WTC11 (cell line): ENCODE measurements around the gene SERPINB6. TPM values are rescaled to one million over a fixed set of nuclear protein-coding genes. Genes with fewer than 3 reads are reported as not detected.

Experiments used
- ATAC-seq: fragments of 200-7000 bp; cut with Tn5 transposase; 2 replicates; pipeline ENCODE4 v1.10.0; 2021; ENCODE audit warnings: mild to moderate bottlenecking, moderate library complexity
- CTCF ChIA-PET: fragments of 300-600 bp; sonication (Branson Sonifier 250); formaldehyde crosslinking; loops from one replicate; lab custom pipeline; 2021; ENCODE audit warnings: antibody characterized with exemption; lab: Charles Lee
- POLR2A ChIA-PET: fragments of 350-600 bp; sonication (Branson Sonifier 250); formaldehyde crosslinking; loops from one replicate; lab custom pipeline; 2021; ENCODE audit warnings: antibody characterized with exemption; lab: Charles Lee
- DNase-seq: peaks from one replicate; pipeline ENCODE4 v3.0.0; 2021; ENCODE audit warnings: low spot score
- H3K27ac Mint-ChIP-seq: 2 replicates; pipeline ENCODE4 v1.8.0; 2021; ENCODE audit warnings: mixed read lengths
- H3K27me3 Mint-ChIP-seq: 2 replicates; pipeline ENCODE4 v1.8.0; 2021; ENCODE audit warnings: low read depth, mild to moderate bottlenecking, moderate library complexity, mixed read lengths
- H3K36me3 Mint-ChIP-seq: 2 replicates; pipeline ENCODE4 v1.8.0; 2021; ENCODE audit warnings: mixed read lengths
- H3K4me1 Mint-ChIP-seq: 2 replicates; pipeline ENCODE4 v1.8.0; 2022; ENCODE audit warnings: mixed read lengths
- H3K4me3 Mint-ChIP-seq: 2 replicates; pipeline ENCODE4 v1.8.0; 2021; ENCODE audit warnings: mild to moderate bottlenecking, moderate library complexity, mixed read lengths
- H3K9me3 Mint-ChIP-seq: 2 replicates; pipeline ENCODE4 v1.8.0; 2021; ENCODE audit warnings: mixed read lengths
- ESRRA ChIP-seq: sonication (generic); formaldehyde crosslinking; IDR thresholded peaks from 2 replicates; pipeline ENCODE4 v1.8.1; 2022; ENCODE audit warnings: mild to moderate bottlenecking, missing genetic modification reagents, borderline replicate concordance
- ETV6 ChIP-seq: sonication (generic); formaldehyde crosslinking; IDR thresholded peaks from 2 replicates; pipeline ENCODE4 v1.8.1; 2022; ENCODE audit warnings: mild to moderate bottlenecking, missing genetic modification reagents
- FOXK1 ChIP-seq: sonication (generic); formaldehyde crosslinking; IDR thresholded peaks from 2 replicates; pipeline ENCODE4 v1.8.0; 2022; ENCODE audit warnings: mild to moderate bottlenecking, moderate library complexity, missing genetic modification reagents
- FOXP4 ChIP-seq: sonication (generic); formaldehyde crosslinking; IDR thresholded peaks from 2 replicates; pipeline ENCODE4 v1.8.0; 2022; ENCODE audit warnings: mild to moderate bottlenecking, missing genetic modification reagents
- GABPB1 ChIP-seq: sonication (generic); formaldehyde crosslinking; IDR thresholded peaks from 2 replicates; pipeline ENCODE4 v1.8.1; 2023; ENCODE audit warnings: mild to moderate bottlenecking, missing genetic modification reagents
- GTF2I ChIP-seq: fragments of 250-450 bp; sonication (Bioruptor Pico); conservative IDR thresholded peaks from 2 replicates; pipeline ENCODE4 v1.4.0; 2021; ENCODE audit warnings: mild to moderate bottlenecking
- NFATC4 ChIP-seq: fragments of 250-450 bp; sonication (Bioruptor Pico); IDR thresholded peaks from 2 replicates; pipeline ENCODE4 v1.9.0; 2021; ENCODE audit warnings: mild to moderate bottlenecking
- NR1H2 ChIP-seq: sonication (generic); formaldehyde crosslinking; IDR thresholded peaks from 2 replicates; pipeline ENCODE4 v1.9.0; 2021; ENCODE audit warnings: mild to moderate bottlenecking, moderate library complexity, missing genetic modification reagents
- NR3C1 ChIP-seq: sonication (generic); formaldehyde crosslinking; conservative IDR thresholded peaks from 2 replicates; pipeline ENCODE4 v1.8.1; 2023; ENCODE audit warnings: low read depth, mild to moderate bottlenecking, missing genetic modification reagents
- PREB ChIP-seq: sonication (generic); formaldehyde crosslinking; IDR thresholded peaks from 2 replicates; pipeline ENCODE4 v1.8.1; 2022; ENCODE audit warnings: mild to moderate bottlenecking, missing genetic modification reagents, moderate library complexity, borderline replicate concordance
- SOX15 ChIP-seq: fragments of 250-450 bp; sonication (Bioruptor Pico); IDR thresholded peaks from 2 replicates; pipeline ENCODE4 v1.9.0; 2021; ENCODE audit warnings: mild to moderate bottlenecking
- TCF7 ChIP-seq: sonication (generic); formaldehyde crosslinking; IDR thresholded peaks from 2 replicates; pipeline ENCODE4 v1.8.0; 2022; ENCODE audit warnings: mild to moderate bottlenecking, low read depth, missing genetic modification reagents, moderate library complexity
- ZNF121 ChIP-seq: sonication (generic); formaldehyde crosslinking; IDR thresholded peaks from 2 replicates; pipeline ENCODE4 v1.8.0; 2023; ENCODE audit warnings: missing genetic modification reagents
- ZNF396 ChIP-seq: fragments of 250-450 bp; sonication (Bioruptor Pico); IDR thresholded peaks from 2 replicates; pipeline ENCODE4 v1.8.0; 2021; ENCODE audit warnings: mild to moderate bottlenecking, moderate library complexity, borderline replicate concordance
- ZNF416 ChIP-seq: fragments of 250-450 bp; sonication (Bioruptor Pico); IDR thresholded peaks from 2 replicates; pipeline ENCODE4 v1.9.0; 2021; ENCODE audit warnings: mild to moderate bottlenecking, inconsistent platforms
- total RNA-seq: library from RNA; stranded (reverse); gene quantifications from 3 replicates; pipeline ENCODE4 v1.2.3, GENCODE V29; 2021
- TF ChIP-seq, protein P1 (sequence below): fragments of 250-450 bp; sonication (Bioruptor Pico); IDR thresholded peaks from 2 replicates; pipeline ENCODE4 v1.9.0; 2021; ENCODE audit warnings: moderate library complexity, mild to moderate bottlenecking, inconsistent platforms, borderline replicate concordance
- TF ChIP-seq, protein P2 (sequence below): fragments of 250-450 bp; sonication (Bioruptor Pico); IDR thresholded peaks from 2 replicates; pipeline ENCODE4 v1.9.0; 2021; ENCODE audit warnings: mild to moderate bottlenecking
- TF ChIP-seq, protein P3 (sequence below): sonication (generic); formaldehyde crosslinking; IDR thresholded peaks from 2 replicates; pipeline ENCODE4 v1.8.1; 2022; ENCODE audit warnings: mild to moderate bottlenecking, moderate library complexity, missing genetic modification reagents
- TF ChIP-seq, protein P4 (sequence below): sonication (generic); formaldehyde crosslinking; IDR thresholded peaks from 2 replicates; pipeline ENCODE4 v1.8.0; 2023; ENCODE audit warnings: missing genetic modification reagents, mild to moderate bottlenecking, borderline replicate concordance
- TF ChIP-seq, protein P5 (sequence below): fragments of 250-450 bp; sonication (Bioruptor Pico); IDR thresholded peaks from 2 replicates; pipeline ENCODE4 v2.1.2; 2022; ENCODE audit warnings: mild to moderate bottlenecking, moderate library complexity

Gene SERPINB6
- total RNA-seq, 1 experiment from 2014 or later, result 28.0 TPM

DNA sequence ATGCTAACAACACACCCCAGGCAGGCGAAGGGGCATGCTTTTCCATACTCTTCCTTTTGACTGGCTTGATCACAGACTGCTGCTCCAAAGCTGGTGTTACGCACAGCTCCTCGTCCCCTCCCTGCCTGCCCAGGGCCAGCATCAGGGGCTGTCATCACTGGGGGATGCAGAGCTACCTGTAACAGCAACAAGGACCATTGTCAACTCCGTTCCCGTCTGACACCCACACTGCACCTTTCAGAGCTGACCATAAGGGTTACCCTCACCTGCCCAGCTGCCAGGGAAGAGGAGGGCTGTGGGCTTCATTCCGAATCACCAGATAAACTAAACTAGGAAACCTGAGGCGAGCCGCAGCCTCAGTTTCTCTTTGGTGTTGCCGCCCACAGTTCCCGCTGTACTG is 43.8 kb upstream of the SERPINB6 start (continued):
- TF ChIP-seq, protein P1, sequence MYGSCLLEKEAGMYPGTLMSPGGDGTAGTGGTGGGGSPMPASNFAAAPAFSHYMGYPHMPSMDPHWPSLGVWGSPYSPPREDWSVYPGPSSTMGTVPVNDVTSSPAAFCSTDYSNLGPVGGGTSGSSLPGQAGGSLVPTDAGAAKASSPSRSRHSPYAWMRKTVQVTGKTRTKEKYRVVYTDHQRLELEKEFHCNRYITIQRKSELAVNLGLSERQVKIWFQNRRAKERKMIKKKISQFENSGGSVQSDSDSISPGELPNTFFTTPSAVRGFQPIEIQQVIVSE (CRISPR knock-in tag), result no peak
- no peak for TF ChIP-seq ETV6
- TF ChIP-seq, protein P2, sequence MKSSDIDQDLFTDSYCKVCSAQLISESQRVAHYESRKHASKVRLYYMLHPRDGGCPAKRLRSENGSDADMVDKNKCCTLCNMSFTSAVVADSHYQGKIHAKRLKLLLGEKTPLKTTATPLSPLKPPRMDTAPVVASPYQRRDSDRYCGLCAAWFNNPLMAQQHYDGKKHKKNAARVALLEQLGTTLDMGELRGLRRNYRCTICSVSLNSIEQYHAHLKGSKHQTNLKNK (CRISPR knock-in tag), result no peak
- no peak for TF ChIP-seq TCF7 (CRISPR knock-in tag)
- no peak for TF ChIP-seq NR1H2 (CRISPR knock-in tag)
- no peak for TF ChIP-seq SOX15 (CRISPR knock-in tag)
- TF ChIP-seq, protein P3, sequence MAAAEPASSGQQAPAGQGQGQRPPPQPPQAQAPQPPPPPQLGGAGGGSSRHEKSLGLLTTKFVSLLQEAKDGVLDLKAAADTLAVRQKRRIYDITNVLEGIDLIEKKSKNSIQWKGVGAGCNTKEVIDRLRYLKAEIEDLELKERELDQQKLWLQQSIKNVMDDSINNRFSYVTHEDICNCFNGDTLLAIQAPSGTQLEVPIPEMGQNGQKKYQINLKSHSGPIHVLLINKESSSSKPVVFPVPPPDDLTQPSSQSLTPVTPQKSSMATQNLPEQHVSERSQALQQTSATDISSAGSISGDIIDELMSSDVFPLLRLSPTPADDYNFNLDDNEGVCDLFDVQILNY (CRISPR knock-in tag), result no peak
- TF ChIP-seq, protein P4, sequence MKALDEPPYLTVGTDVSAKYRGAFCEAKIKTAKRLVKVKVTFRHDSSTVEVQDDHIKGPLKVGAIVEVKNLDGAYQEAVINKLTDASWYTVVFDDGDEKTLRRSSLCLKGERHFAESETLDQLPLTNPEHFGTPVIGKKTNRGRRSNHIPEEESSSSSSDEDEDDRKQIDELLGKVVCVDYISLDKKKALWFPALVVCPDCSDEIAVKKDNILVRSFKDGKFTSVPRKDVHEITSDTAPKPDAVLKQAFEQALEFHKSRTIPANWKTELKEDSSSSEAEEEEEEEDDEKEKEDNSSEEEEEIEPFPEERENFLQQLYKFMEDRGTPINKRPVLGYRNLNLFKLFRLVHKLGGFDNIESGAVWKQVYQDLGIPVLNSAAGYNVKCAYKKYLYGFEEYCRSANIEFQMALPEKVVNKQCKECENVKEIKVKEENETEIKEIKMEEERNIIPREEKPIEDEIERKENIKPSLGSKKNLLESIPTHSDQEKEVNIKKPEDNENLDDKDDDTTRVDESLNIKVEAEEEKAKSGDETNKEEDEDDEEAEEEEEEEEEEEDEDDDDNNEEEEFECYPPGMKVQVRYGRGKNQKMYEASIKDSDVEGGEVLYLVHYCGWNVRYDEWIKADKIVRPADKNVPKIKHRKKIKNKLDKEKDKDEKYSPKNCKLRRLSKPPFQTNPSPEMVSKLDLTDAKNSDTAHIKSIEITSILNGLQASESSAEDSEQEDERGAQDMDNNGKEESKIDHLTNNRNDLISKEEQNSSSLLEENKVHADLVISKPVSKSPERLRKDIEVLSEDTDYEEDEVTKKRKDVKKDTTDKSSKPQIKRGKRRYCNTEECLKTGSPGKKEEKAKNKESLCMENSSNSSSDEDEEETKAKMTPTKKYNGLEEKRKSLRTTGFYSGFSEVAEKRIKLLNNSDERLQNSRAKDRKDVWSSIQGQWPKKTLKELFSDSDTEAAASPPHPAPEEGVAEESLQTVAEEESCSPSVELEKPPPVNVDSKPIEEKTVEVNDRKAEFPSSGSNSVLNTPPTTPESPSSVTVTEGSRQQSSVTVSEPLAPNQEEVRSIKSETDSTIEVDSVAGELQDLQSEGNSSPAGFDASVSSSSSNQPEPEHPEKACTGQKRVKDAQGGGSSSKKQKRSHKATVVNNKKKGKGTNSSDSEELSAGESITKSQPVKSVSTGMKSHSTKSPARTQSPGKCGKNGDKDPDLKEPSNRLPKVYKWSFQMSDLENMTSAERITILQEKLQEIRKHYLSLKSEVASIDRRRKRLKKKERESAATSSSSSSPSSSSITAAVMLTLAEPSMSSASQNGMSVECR (CRISPR knock-in tag), result no peak
- no peak for TF ChIP-seq NR3C1 (CRISPR knock-in tag)
- TF ChIP-seq ESRRA (CRISPR knock-in tag), result no peak
- TF ChIP-seq ZNF396 (CRISPR knock-in tag), result no peak
- no peak for TF ChIP-seq FOXK1 (CRISPR knock-in tag)
- no peak for TF ChIP-seq GABPB1 (CRISPR knock-in tag)

- no peak overlapping the region for H3K27ac Mint-ChIP-seq
- no peaks in the 10 kb centered on the region for H3K27me3 Mint-ChIP-seq
- CTCF ChIA-PET, result interaction anchor here (2.0 kb wide), 1 partner anchor 13 kb away, joined by 8 read pairs; no protein-coding TSS in a partner anchor
- no peak for TF ChIP-seq PREB
- no peak for TF ChIP-seq ZNF416 (CRISPR knock-in tag)
- TF ChIP-seq, protein P5, sequence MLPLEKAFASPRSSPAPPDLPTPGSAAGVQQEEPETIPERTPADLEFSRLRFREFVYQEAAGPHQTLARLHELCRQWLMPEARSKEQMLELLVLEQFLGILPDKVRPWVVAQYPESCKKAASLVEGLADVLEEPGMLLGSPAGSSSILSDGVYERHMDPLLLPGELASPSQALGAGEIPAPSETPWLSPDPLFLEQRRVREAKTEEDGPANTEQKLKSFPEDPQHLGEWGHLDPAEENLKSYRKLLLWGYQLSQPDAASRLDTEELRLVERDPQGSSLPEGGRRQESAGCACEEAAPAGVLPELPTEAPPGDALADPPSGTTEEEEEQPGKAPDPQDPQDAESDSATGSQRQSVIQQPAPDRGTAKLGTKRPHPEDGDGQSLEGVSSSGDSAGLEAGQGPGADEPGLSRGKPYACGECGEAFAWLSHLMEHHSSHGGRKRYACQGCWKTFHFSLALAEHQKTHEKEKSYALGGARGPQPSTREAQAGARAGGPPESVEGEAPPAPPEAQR (CRISPR knock-in tag), result no peak
- no peak for TF ChIP-seq FOXP4 (CRISPR knock-in tag)
- no peak for TF ChIP-seq ZNF121 (CRISPR knock-in tag)
- TF ChIP-seq NFATC4 (CRISPR knock-in tag), result no peak
- no peak for TF ChIP-seq GTF2I (CRISPR knock-in tag)
- TF ChIP-seq, all 79 proteins: peak for 0
- peaks cover 35% of the 10 kb centered on the region for H3K9me3 Mint-ChIP-seq
- peaks cover 92% of the 10 kb centered on the region for H3K36me3 Mint-ChIP-seq
- no peak overlapping the region for H3K4me3 Mint-ChIP-seq
- no peak for ATAC-seq
- POLR2A ChIA-PET, result no interaction called here
- H3K4me1 Mint-ChIP-seq, result peaks cover 7% of the 10 kb centered on the region
- DNase-seq, result no peak
Observed at GRCh38 chr6:3014675-3015066, 43.3 kb upstream of the SERPINB6 start.
